Small intestine (tissue), 7 donors: ENCODE data around the gene TAPBPL. TPM values are rescaled to one million over a fixed set of nuclear protein-coding genes. Genes with fewer than 3 reads are reported as not detected.

ENCODE experiments used
- DNase-seq, 2 donors: peaks; one replicate each; pipeline versions ENCODE4 v3.0.0 to v3.0.0-alpha.2; 2013
- FAIRE-seq: peaks from 2 replicates; lab custom pipeline; 2012; peaks lifted over from hg19 to GRCh38; lab: Jason Lieb, UNC
- H3K27ac ChIP-seq, 3 donors: one replicate each; pipeline ENCODE4 v1.5.1; 2013; ENCODE audit warnings: low read length in 2 of 3, mild to moderate bottlenecking in 2 of 3, control low read depth in 1 of 3, inconsistent platforms in 1 of 3, low read depth in 1 of 3, moderate library complexity in 1 of 3
- H3K27me3 ChIP-seq, 3 donors: one replicate each; pipeline ENCODE4 v1.6.1; 2013; ENCODE audit warnings: low read length in 3 of 3, inconsistent platforms in 1 of 3; ENCODE audit not compliant: control insufficient read depth in 3 of 3, insufficient read depth in 3 of 3
- H3K36me3 ChIP-seq, 3 donors: one replicate each; pipeline ENCODE4 v1.6.1; 2013; ENCODE audit warnings: low read length in 3 of 3, inconsistent platforms in 1 of 3, low read depth in 1 of 3, mild to moderate bottlenecking in 1 of 3, moderate library complexity in 1 of 3; ENCODE audit not compliant: control insufficient read depth in 3 of 3, insufficient read depth in 2 of 3
- H3K4me1 ChIP-seq, 3 donors: one replicate each; pipeline ENCODE4 v1.6.1; 2013; ENCODE audit warnings: low read length in 2 of 3, inconsistent platforms in 1 of 3, low read depth in 1 of 3, mild to moderate bottlenecking in 1 of 3, moderate library complexity in 1 of 3; ENCODE audit not compliant: control insufficient read depth in 3 of 3, insufficient read depth in 2 of 3
- H3K4me3 ChIP-seq, 3 donors: one replicate each; pipeline ENCODE4 v1.5.1; 2013; ENCODE audit warnings: low read length in 3 of 3, control low read depth in 1 of 3, inconsistent platforms in 1 of 3, low read depth in 1 of 3, mild to moderate bottlenecking in 1 of 3, moderate library complexity in 1 of 3
- H3K9me3 ChIP-seq, 2 donors: one replicate each; pipeline ENCODE4 v1.6.1; 2013; ENCODE audit warnings: low read depth in 1 of 2, low read length in 1 of 2; ENCODE audit not compliant: control insufficient read depth in 2 of 2, insufficient read depth in 1 of 2
- whole genome bisulfite sequencing, 3 donors: extraction: QIAGEN DNeasy Blood & Tissue Kit; methylation state at CpG; one replicate each; pipeline ENCODE4 v1.1.7; 2013; 5-methylcytosine and 5-hydroxymethylcytosine counted together
- polyA plus RNA-seq, 4 donors: library from polyadenylated mRNA; stranded (reverse) in 3 of 4; unstranded in 1 of 4; fragments of 200-250 nt in 3 of 4; fragments of 120-200 nt in 1 of 4; gene quantifications; one replicate each; pipeline versions ENCODE4 v1.2.1 to v1.2.3, GENCODE V29; 2013
- donor health status: healthy with polysubstance abuse.
- donor health status: control.
- donor health status: control.
- donor health status: Bipolar disorder and iron deficiency.
- donor health status: healthy.

TAPBPL gene
- polyA plus RNA-seq, 4 donors, result 26.4 to 38.6 (median 33.2) TPM

DNA sequence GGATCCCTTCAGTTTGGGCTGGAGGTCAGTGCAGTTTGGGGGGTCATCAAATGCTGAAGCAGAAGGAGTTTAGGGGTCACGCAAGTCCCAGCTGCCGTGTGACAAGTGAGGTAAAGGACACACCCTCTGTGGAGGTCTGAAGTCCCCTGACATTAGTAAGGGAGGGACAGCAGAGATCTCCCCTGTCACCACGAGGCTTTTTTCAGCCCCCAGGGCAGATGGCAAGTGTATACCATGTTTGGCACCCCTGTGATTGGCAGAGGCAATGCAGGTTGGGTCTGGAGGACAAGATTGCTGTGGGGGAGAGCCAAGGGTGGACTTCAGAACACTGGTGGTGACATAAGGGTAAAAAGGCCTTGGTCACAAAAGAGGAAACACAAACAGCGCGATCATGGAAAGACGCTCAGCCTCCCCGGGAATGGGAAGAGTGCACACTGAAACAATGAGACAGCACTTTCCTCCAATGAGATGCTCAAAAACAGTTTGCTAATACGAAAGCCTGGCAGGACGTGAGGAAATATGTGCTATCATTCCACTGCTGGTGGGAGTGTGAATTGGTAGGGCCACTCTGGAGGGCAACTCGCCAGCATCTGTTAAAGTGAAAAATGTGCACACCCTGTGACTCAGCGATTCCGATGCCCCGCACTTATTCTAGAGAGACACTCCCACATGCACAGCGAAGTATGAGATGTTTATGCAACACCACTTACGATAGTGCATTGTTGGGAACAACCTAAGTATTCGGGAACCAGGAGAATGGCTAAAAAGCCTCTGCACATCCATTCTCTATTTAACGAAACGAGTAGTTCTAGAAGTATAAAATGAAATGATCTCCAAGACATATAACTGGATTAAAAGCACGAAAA lies 21.5 kb upstream of the TAPBPL start:
- peak; percentile 24 to 82 for DNase-seq
- no peaks in the 10 kb centered on the region for H3K4me1 ChIP-seq
- peak overlapping the region in 1 of 3 donors; percentile 84 for H3K27ac ChIP-seq
- no peak for FAIRE-seq
- 32 to 40% (median 37%) methylated on average over 19 of the region's 19 CpGs for WGBS, 3 donors
- no peaks in the 10 kb centered on the region for H3K27me3 ChIP-seq
- H3K9me3 ChIP-seq, result no peaks in the 10 kb centered on the region
- no peak overlapping the region for H3K4me3 ChIP-seq
- H3K36me3 ChIP-seq, result no peaks in the 10 kb centered on the region

DNA sequence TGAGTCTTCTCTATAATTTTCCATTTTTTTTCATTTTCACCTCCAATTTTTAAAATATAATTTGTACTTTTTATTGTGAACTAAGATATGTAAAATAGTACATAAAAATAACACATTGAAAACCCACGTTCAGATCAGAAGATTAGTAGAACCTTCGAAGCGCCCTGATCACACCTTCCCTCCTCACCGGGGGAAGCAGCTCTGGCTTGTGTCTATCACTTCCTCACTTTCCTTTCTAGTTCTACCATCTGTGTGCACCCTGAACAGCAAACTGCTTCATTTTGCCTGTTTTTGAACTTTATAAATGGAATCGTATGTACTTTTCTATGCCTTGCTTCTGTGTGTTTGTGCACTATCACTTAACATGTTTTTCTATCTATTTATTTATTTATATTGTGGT lies 18.9 kb upstream of the TAPBPL start:
- no peaks in the 10 kb centered on the region for H3K27me3 ChIP-seq
- DNase-seq (no peak), FAIRE-seq (no peak)
- no peaks in the 10 kb centered on the region for H3K36me3 ChIP-seq
- no peak overlapping the region for H3K4me3 ChIP-seq
- no peaks in the 10 kb centered on the region for H3K4me1 ChIP-seq
- WGBS, 3 donors, result 77 to 88% (median 80%) methylated on average over 5 of the region's 5 CpGs
- peak overlapping the region in 1 of 3 donors; percentile 11 for H3K27ac ChIP-seq
- no peaks in the 10 kb centered on the region for H3K9me3 ChIP-seq

DNA sequence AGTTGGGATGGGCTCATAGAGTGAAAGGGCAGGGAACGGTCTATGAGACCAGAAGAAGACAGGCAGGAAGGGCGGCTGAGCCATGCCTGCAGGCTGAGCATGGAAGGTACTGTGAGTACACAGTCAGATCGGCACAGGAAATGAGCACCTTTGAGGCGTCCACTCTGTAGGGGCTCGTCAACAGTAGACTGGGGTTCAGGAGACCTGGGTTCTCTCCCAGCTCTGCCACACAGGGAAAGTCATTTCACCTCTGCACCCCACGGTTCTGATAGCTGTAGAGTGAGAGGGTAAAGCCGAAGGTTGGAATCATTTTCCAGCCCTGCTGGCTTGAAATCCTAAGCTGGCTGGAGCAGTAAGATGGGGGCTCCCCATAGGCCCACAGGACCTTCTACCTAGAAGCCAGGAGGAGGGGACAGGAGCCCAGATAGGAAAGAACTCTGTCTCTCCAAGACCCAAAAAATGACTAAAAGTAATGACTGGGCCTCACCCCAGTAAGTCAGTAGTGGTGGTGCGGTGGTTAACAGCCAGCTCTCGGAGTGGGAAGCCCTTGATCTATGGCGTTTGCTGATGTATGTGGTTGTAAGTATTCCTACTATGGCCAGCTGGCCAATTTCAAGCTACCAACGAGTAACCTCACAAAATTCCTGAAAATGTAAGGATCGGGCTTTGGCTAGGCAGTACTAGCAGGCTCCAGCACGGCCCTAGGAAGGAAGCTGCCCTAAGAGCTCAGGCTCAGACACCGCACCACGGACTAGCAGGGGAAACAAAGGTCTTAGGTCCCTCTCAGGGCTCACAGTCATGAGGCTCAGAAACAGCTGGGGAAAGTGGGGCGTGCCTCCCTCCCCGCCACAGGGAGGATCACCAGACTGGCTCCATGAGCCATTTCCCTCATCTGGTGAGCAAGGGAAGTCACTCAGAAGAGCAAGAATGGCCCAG lies 17.4 kb upstream of the TAPBPL start:
- Histone ChIP-seq H3K4me3 (no peak overlapping the region), H3K27ac (no peak overlapping the region), H3K36me3 (peaks cover 0 to 3% (median 0%) of the 10 kb centered on the region in 3 donors), H3K9me3 (no peaks in the 10 kb centered on the region), H3K27me3 (no peaks in the 10 kb centered on the region), H3K4me1 (no peaks in the 10 kb centered on the region)
- 77 to 83% (median 82%) methylated on average over 16 to 17 of the region's 17 CpGs for WGBS, 3 donors
- no peak for DNase-seq
- no peak for FAIRE-seq

DNA sequence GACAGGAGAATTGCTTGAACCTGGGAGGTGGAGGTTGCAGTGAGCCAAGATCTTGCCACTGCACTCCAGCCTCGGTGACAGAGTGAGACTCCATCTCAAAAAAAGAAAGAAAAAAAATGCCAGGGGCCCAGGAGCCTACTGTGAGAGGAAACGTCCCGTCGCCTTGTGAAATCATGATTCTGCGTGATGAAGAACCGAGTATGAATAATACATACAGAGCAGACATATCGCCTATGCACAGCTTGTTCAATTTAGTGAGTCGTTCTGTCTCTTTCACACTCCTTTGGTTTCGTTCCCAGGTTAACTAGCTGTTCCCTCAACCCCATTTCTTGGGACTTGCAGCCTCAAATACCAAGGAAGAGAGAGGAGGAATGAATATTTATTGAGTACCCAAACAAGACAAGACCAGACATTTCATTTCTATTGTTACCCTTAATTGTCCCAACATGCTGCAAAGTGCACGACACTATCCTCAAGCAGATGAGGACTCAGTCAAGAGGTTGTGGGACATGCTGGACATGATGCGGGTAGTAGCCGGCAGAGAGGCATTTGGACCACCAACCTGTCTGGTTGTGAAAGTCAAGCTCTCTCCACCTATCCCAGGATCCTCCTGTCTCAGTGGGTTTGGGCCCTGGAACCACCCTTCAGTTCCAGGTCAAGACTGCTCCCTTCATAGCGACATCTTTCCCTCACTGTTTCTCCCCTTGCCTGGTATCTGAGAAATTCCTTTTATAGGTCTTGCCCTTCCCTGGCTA lies 15.7 kb upstream of the TAPBPL start:
- H3K27me3 ChIP-seq, result no peaks in the 10 kb centered on the region
- no peak overlapping the region for H3K27ac ChIP-seq
- FAIRE-seq (no peak), DNase-seq (no peak)
- H3K4me3 ChIP-seq, result no peak overlapping the region
- 87 to 91% (median 89%) methylated on average over 13 of the region's 13 CpGs for WGBS, 3 donors
- H3K36me3 ChIP-seq, result peaks cover 0 to 6% (median 0%) of the 10 kb centered on the region in 3 donors
- no peaks in the 10 kb centered on the region for H3K4me1 ChIP-seq
- H3K9me3 ChIP-seq, result no peaks in the 10 kb centered on the region

DNA sequence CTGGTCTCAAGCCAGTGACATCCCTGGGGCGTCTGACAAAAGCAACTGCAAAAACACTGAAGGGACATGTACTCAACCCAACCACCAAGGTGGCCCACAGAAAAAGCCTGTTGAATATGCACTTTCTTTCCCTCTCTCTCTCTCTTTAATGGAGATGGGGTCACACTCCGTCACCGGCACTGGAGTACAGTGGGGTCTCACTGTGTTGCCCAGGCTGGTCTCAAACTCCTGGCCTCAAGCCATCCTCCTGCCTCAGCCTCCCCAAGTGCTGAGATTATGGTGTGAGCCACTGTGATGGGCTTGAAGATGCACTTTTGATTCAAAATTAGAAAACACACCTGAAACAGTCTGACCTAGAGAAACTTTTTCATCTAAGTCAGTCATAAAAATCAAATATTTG lies 14.3 kb upstream of the TAPBPL start:
- 90 to 96% (median 91%) methylated on average over 3 of the region's 3 CpGs for WGBS, 3 donors
- no peak overlapping the region for H3K27ac ChIP-seq
- H3K4me1 ChIP-seq, result no peaks in the 10 kb centered on the region
- H3K36me3 ChIP-seq, result peaks cover 0 to 9% (median 0%) of the 10 kb centered on the region in 3 donors
- no peaks in the 10 kb centered on the region for H3K9me3 ChIP-seq
- DNase-seq (no peak), FAIRE-seq (no peak)
- H3K27me3 ChIP-seq, result no peaks in the 10 kb centered on the region
- no peak overlapping the region for H3K4me3 ChIP-seq

DNA sequence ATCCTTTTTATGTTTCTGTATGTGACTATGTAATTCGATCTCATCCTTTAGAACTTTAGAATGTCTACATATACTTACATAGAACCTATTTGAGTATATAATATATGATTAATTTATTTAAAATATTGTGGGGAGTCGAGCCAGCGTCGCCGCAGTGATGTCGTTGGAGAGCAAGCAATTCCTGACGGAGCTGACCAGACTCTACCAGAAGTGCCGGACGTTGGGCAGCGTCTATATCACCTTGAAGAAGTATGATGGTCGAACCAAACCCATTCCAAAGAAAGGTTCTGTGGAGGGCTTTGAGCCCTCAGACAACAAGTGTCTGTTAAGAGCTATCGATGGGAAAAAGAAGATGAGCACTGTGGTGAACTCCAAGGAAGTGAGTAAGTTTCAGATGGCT lies 13.5 kb upstream of the TAPBPL start:
- H3K9me3 ChIP-seq, result no peaks in the 10 kb centered on the region
- no peaks in the 10 kb centered on the region for H3K4me1 ChIP-seq
- FAIRE-seq, result no peak
- H3K27me3 ChIP-seq, result no peaks in the 10 kb centered on the region
- no peak overlapping the region for H3K4me3 ChIP-seq
- H3K36me3 ChIP-seq, result peaks cover 0 to 15% (median 0%) of the 10 kb centered on the region in 3 donors
- H3K27ac ChIP-seq, result no peak overlapping the region
- DNase-seq, result no peak
- 90 to 94% (median 91%) methylated on average over 12 of the region's 12 CpGs for WGBS, 3 donors

DNA sequence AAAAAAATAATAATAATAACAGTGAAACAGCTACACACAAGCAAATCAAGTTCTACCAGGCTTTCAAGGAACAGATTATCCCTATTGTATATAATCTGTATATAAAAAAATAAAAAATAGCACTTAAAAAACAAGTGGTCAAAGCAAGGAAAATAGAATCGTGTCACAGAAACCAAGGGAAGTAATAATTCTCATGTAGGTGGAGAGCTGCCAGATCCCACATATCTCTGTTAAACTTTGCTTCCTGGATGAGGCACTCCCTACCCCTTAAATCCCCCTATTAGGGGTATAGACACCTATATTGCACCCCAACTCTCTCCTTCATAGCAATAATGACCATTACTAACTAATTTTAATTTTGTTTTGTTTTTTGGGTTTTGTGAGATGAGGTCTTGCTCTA lies 11.5 kb upstream of the TAPBPL start:
- Histone ChIP-seq H3K4me1 (no peaks in the 10 kb centered on the region), H3K36me3 (peaks cover 0 to 28% (median 0%) of the 10 kb centered on the region in 3 donors), H3K27ac (no peak overlapping the region), H3K9me3 (no peaks in the 10 kb centered on the region), H3K27me3 (no peaks in the 10 kb centered on the region), H3K4me3 (no peak overlapping the region)
- DNase-seq (no peak), FAIRE-seq (no peak)
- 28 to 44% (median 32%) methylated on average over 1 of the region's 1 CpG for WGBS, 3 donors

DNA sequence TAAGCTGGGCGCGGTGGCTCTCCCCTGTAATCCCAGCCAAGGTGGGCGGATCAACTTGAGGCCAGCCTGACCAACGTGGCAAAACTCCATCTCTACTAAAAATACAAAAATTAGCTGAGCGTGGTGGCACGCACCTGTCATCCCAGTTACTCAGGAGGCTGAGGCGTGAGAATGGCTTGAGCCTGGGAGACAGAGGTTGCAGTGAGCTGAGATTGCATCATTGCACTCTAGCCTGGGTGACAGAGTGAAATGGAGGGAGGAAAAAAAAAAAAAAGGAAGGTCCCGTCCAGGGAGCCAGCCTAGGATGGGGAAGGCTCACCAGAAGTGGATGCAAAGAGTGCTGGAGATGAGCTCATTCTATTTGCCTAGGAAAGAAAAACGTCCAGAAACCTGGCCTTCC lies 9.0 kb upstream of the TAPBPL start:
- WGBS, 3 donors, result 79 to 84% (median 82%) methylated on average over 9 of the region's 9 CpGs
- Histone ChIP-seq H3K4me1 (no peaks in the 10 kb centered on the region), H3K36me3 (peaks cover 0 to 42% (median 0%) of the 10 kb centered on the region in 3 donors), H3K4me3 (no peak overlapping the region), H3K9me3 (no peaks in the 10 kb centered on the region), H3K27me3 (no peaks in the 10 kb centered on the region), H3K27ac (peak overlapping the region in 1 of 3 donors; percentile 31)
- DNase-seq (no peak), FAIRE-seq (no peak)
